Measurements from ENCODE around the gene EYA4.

EYA4 gene

GRCh38 chr6:133467982-133468380, 226.8 kb downstream of the EYA4 start:
- no peak for DNase-seq (ENCODE audit: low spot score)
- TF ChIP-seq CTCF (IDR thresholded peaks at IDR 0.05; ENCODE audit: extremely low read depth, insufficient read depth, missing control alignments): no peak
- in situ Hi-C loops (cut with MboI; ENCODE audit: low pct_unique_long_range_greater_than_20kb, low sequenced_read_pairs, unreplicated experiment): no loop called here

DNA sequence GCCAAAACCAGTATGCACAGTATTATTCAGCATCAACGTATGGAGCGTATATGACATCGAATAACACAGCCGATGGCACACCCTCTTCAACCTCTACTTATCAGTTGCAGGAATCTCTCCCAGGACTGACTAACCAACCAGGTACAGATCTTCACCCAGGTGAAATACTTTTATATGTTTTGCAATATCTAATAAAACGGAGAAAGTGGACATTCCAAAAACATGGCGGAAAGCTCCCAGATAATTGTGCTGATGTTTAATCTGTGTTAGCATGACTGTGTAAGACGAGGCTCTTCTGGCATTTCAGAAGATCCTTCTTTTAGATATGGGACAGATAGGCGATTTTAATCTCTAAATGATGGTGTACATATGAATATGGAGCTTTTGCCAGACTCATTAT, 227.4 kb downstream of the EYA4 start:
- no peak for TF ChIP-seq CTCF (IDR thresholded peaks at IDR 0.05; ENCODE audit: extremely low read depth, insufficient read depth, missing control alignments)
- in situ Hi-C loops (cut with MboI; ENCODE audit: low pct_unique_long_range_greater_than_20kb, low sequenced_read_pairs, unreplicated experiment): no loop called here
- no peak for DNase-seq (ENCODE audit: low spot score)

DNA sequence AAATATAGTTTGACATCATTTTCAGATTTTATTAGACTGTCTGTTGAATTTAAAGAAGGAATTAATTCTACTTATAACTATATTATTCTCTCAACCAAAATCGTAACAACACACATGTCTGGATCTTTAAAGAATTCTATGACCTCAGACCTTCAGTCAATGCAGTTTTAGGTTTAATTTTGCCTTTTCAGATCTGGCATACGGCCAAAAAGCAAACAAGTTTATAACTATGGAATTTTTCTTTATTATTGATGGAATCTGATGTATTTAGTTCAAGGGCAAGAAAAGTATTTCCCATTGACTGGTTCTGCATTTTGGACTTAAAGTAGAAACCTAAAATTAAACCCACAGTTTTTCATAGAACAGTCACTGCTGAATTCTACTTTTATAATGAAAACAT, 233.4 kb downstream of the EYA4 start:
- DNase-seq (ENCODE audit: low spot score): no peak
- in situ Hi-C loops (cut with MboI; ENCODE audit: low pct_unique_long_range_greater_than_20kb, low sequenced_read_pairs, unreplicated experiment): no loop called here
- TF ChIP-seq CTCF (IDR thresholded peaks at IDR 0.05; ENCODE audit: extremely low read depth, insufficient read depth, missing control alignments): no peak

DNA sequence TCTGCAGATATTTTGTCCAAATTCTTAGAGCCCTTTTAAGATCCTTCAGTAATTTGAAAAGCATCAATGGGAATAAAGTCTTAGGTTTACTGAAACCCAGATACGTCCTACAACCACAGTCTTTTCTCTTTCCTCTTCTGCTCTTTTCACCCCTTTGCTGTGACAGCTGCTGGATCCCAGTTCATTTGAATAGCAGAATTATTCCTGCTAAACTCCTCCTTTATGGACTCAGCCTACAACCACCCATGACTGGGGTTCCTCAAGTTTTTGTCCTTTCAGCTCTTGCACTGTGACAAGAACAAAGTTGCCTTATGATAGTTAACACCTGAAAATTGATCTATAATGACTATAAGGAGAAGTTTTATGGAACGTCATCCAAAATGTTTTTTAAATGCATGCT, 237.5 kb downstream of the EYA4 start:
- TF ChIP-seq CTCF (IDR thresholded peaks at IDR 0.05; ENCODE audit: extremely low read depth, insufficient read depth, missing control alignments): no peak
- DNase-seq (ENCODE audit: low spot score): no peak
- in situ Hi-C loops (cut with MboI; ENCODE audit: low pct_unique_long_range_greater_than_20kb, low sequenced_read_pairs, unreplicated experiment): no loop called here

DNA sequence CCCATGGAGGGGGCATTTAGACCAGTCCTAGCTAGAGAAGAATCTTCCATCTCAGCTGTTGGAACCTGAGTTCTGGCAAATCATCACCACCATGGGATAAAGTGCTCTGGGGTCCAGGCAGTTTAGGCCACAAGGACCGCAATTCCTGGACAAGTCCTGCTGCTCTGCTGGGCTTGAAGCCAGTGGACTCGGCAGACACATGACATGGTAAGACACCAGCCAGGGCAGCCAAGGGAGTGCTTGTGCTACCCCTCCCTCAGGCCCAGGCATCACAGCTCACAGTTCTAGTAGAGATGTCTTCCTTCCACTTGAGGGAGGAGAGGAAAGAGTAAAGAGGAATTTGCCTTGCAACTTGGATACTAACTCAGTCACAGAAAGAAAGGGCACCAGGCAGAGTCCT, 246.0 kb downstream of the EYA4 start:
- no peak for TF ChIP-seq CTCF (IDR thresholded peaks at IDR 0.05; ENCODE audit: extremely low read depth, insufficient read depth, missing control alignments)
- in situ Hi-C loops (cut with MboI; ENCODE audit: low pct_unique_long_range_greater_than_20kb, low sequenced_read_pairs, unreplicated experiment): no loop called here
- no peak for DNase-seq (ENCODE audit: low spot score)

DNA sequence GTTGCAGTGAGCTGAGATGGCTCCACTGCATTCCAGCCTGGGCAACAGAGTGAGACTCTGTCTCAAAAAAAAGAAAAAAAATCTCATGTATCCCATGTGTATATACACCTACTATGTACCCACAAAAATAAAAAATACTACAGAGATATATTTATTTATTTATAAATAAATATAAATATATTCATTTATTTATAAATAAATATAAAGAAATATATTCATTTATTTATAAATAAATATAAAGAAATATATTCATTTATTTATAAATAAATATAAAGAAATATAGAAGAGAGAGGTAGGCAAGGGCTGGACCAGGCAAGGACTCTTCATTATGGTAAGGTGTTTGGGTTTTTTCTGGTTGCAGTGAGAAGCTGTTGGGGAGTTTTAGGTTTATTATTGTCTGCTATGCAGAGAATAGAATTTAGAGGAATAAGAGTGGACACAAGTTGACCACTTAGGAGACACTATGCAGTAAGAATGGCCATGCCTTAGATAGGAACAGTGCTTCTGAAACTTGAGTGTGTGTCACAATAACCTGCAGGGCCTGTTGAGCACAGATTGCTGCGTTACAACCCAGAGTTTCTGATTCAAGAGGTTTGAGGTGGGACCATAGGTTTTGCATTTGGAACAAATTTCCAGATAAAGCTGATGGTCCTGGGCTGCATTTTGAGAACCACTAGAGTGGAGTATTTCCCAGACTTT, 254.2 kb downstream of the EYA4 start:
- in situ Hi-C loops (cut with MboI; ENCODE audit: low pct_unique_long_range_greater_than_20kb, low sequenced_read_pairs, unreplicated experiment): no loop called here
- no peak for TF ChIP-seq CTCF (IDR thresholded peaks at IDR 0.05; ENCODE audit: extremely low read depth, insufficient read depth, missing control alignments)
- no peak for DNase-seq (ENCODE audit: low spot score)
